ENCODE results near the gene TDRD15. TPM values are rescaled to one million over a fixed set of nuclear protein-coding genes. Genes with fewer than 3 reads are reported as not detected.

Gene TDRD15
- total and polyA plus RNA-seq, 2 of the 4 experiments (the other 2 are of a cell fraction), result not detected

DNA sequence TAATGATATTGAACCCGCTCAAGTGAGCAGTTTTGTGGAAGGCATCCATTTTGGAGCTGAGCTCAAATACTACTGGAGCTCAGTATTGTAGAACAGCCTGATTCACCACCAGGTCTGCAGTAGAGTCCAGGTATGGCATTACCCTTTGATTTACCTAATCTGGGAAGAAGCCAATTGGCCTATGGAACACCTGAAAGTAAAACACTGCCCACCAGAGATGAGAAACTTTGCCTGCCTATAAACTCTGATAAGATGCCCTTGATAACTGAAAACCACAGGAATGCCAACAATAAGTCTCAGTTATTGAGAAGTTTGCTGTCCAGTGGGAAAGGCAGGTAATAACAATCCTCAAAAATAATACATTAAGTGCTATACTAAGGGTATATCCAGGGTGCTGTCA, 25.5 kb upstream of the TDRD15 start:
- no peak overlapping the region for H4K5ac ChIP-seq (ENCODE audit: low read depth, low read length)
- no peak overlapping the region for H3K4me3 ChIP-seq (ENCODE audit: insufficient read depth, low read depth, low read length)
- no peaks in the 10 kb centered on the region for H3K9me1 ChIP-seq (ENCODE audit: insufficient read depth, low read length)
- no peak overlapping the region for H4K91ac ChIP-seq (ENCODE audit: insufficient read depth, low read depth, low read length)
- no peaks in the 10 kb centered on the region for H3K36me3 ChIP-seq (ENCODE audit: control insufficient read depth, insufficient read depth, low read length)
- H3K4me2 ChIP-seq (ENCODE audit: low read depth, low read length), result no peak overlapping the region
- CTCF ChIA-PET, result no interaction called here
- no peak overlapping the region for H3K9ac ChIP-seq (ENCODE audit: low read depth, low read length)
- H3K27ac ChIP-seq (ENCODE audit: insufficient read depth, low read length), result no peak overlapping the region
- H3K23ac ChIP-seq (ENCODE audit: low read depth, low read length), result no peak overlapping the region
- no peaks in the 10 kb centered on the region for H3K4me1 ChIP-seq (ENCODE audit: control insufficient read depth, insufficient read depth, low read length)
- no peaks in the 10 kb centered on the region for H3K79me1 ChIP-seq (ENCODE audit: low read depth in 1 of 2, low read length in 2 of 2)
- no peak overlapping the region for H2BK120ac ChIP-seq (ENCODE audit: low read depth, low read length)
- no peaks in the 10 kb centered on the region for H4K20me1 ChIP-seq (ENCODE audit: insufficient read depth, low read length)
- DNase-seq, result no peak
- no peak overlapping the region for H2AK9ac ChIP-seq (replicated peaks; ENCODE audit: low read depth, low read length, poor library complexity)
- POLR2A ChIA-PET (ENCODE audit: unreplicated experiment), result no interaction called here
- no peak for ATAC-seq (ENCODE audit: low read depth)
- in situ Hi-C loops (cut with MboI; ENCODE audit: low sequenced_read_pairs), result no loop called here
- no peaks in the 10 kb centered on the region for H3K9me3 ChIP-seq (ENCODE audit: control insufficient read depth, insufficient read depth, low read length)
- H4K8ac ChIP-seq (ENCODE audit: low read depth in 2 of 2, low read length in 2 of 2), result no peak overlapping the region
- H2BK20ac ChIP-seq (ENCODE audit: low read depth, low read length), result no peak overlapping the region
- H3K14ac ChIP-seq (replicated peaks; ENCODE audit: low read depth, low read length), result no peak overlapping the region
- intact Hi-C loops (cut with micrococcal nuclease), result no loop called here
- no peak overlapping the region for H2BK5ac ChIP-seq (ENCODE audit: low read depth, low read length, poor library complexity, severe bottlenecking)
- H3K27me3 ChIP-seq (ENCODE audit: control insufficient read depth, insufficient read depth, low read length), result no peaks in the 10 kb centered on the region
- H3K56ac ChIP-seq (ENCODE audit: extremely low read depth, insufficient read depth, low read length), result no peak overlapping the region
- dilution Hi-C loops (cut with HindIII; ENCODE audit: low sequenced_read_pairs, unreplicated experiment), result no loop called here
- H2AFZ ChIP-seq (replicated peaks; ENCODE audit: low read length, poor library complexity), result no peak overlapping the region
- no peak overlapping the region for H2BK15ac ChIP-seq (ENCODE audit: low read depth, low read length)
- no CpG with 5 or more reads among the region's 1 CpG for WGBS, 2 experiments (ENCODE audit: extremely low coverage in 2 of 2, insufficient read length in 1 of 2)
- H2AK5ac ChIP-seq (ENCODE audit: low read depth, low read length), result no peak overlapping the region
- H3K18ac ChIP-seq (ENCODE audit: low read depth, low read length), result no peak overlapping the region
- TF ChIP-seq MAZ (IDR thresholded peaks at IDR 0.05; ENCODE audit: borderline replicate concordance, low read depth, low read length) (no peak), MAFK (IDR thresholded peaks at IDR 0.05; ENCODE audit: low read depth, low read length) (no peak), BHLHE40 (IDR thresholded peaks at IDR 0.05; ENCODE audit: low read depth, low read length) (no peak), POLR2A (IDR thresholded peaks at IDR 0.05; ENCODE audit: low read depth, low read length) (no peak), RFX5 (IDR thresholded peaks at IDR 0.05; ENCODE audit: low read depth, low read length) (no peak), MXI1 (IDR thresholded peaks at IDR 0.05; ENCODE audit: borderline replicate concordance, low read depth, low read length) (no peak), NFE2L2 (IDR thresholded peaks at IDR 0.05; ENCODE audit: low read depth, low read length) (no peak)
- TF ChIP-seq, protein P1, sequence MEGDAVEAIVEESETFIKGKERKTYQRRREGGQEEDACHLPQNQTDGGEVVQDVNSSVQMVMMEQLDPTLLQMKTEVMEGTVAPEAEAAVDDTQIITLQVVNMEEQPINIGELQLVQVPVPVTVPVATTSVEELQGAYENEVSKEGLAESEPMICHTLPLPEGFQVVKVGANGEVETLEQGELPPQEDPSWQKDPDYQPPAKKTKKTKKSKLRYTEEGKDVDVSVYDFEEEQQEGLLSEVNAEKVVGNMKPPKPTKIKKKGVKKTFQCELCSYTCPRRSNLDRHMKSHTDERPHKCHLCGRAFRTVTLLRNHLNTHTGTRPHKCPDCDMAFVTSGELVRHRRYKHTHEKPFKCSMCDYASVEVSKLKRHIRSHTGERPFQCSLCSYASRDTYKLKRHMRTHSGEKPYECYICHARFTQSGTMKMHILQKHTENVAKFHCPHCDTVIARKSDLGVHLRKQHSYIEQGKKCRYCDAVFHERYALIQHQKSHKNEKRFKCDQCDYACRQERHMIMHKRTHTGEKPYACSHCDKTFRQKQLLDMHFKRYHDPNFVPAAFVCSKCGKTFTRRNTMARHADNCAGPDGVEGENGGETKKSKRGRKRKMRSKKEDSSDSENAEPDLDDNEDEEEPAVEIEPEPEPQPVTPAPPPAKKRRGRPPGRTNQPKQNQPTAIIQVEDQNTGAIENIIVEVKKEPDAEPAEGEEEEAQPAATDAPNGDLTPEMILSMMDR (conservative IDR thresholded peaks at IDR 0.05; ENCODE audit: low read depth, low read length), result no peak
- H3K4ac ChIP-seq (ENCODE audit: low read depth, low read length), result no peak overlapping the region
- no TSS peak for BruUV-seq (replicated peaks)
